SU-DHL-6 (cell line): ENCODE measurements around the gene CLUH.

Experiments
- H2AFZ ChIP-seq: fragments of 200-600 bp; sonication (generic); 2 replicates; pipeline ENCODE4 v1.6.1; 2014; ENCODE audit warnings: low read depth, mild to moderate bottlenecking, moderate library complexity, mixed read lengths, antibody characterized with exemption, low read length; ENCODE audit not compliant: severe bottlenecking
- H3F3A ChIP-seq: fragments of 200-600 bp; shearing (Covaris generic); 2 replicates; pipeline ENCODE4 v1.6.0; 2016; ENCODE audit warnings: antibody characterized with exemption, mild to moderate bottlenecking; ENCODE audit not compliant: insufficient read depth
- H3K27ac ChIP-seq: fragments of 200-600 bp; sonication (generic); 2 replicates; pipeline ENCODE4 v1.5.1; 2016; ENCODE audit warnings: low read depth, mild to moderate bottlenecking, low read length, moderate library complexity, mixed read lengths
- H3K27me3 ChIP-seq: fragments of 200-600 bp; sonication (generic), shearing (Covaris generic); 2 replicates; pipeline ENCODE4 v1.6.0; 2014; ENCODE audit warnings: mild to moderate bottlenecking, low read length
- H3K36me3 ChIP-seq: fragments of 200-600 bp; sonication (generic); 2 replicates; pipeline ENCODE4 v1.6.1; 2014; ENCODE audit warnings: mild to moderate bottlenecking, low read length, mixed read lengths
- H3K4me2 ChIP-seq: fragments of 300-600, 200-600 bp; shearing (Covaris generic), sonication (generic); 2 replicates; pipeline ENCODE4 v1.6.0; 2014; ENCODE audit warnings: low read length, low read depth, mild to moderate bottlenecking; ENCODE audit not compliant: poor library complexity, severe bottlenecking
- H3K4me3 ChIP-seq: fragments of 200-600 bp; sonication (generic); 2 replicates; pipeline ENCODE4 v1.5.1; 2014; ENCODE audit warnings: antibody characterized with exemption, low read length, mild to moderate bottlenecking, mixed read lengths; ENCODE audit not compliant: insufficient read depth, poor library complexity, severe bottlenecking
- H3K79me2 ChIP-seq: fragments of 200-600 bp; sonication (generic); 2 replicates; pipeline ENCODE4 v1.6.1; 2014; ENCODE audit warnings: mild to moderate bottlenecking, low read length, moderate library complexity; ENCODE audit not compliant: insufficient read depth
- H3K9ac ChIP-seq: fragments of 200-600 bp; sonication (generic); 2 replicates; pipeline ENCODE4 v1.7.0; 2014; ENCODE audit warnings: mild to moderate bottlenecking, low read length
- H3K9me2 ChIP-seq: fragments of 200-600 bp; sonication (generic); replicated peaks from 2 replicates; pipeline ENCODE4 v1.6.1; 2014; ENCODE audit warnings: low read length; ENCODE audit not compliant: insufficient read depth
- H3K9me3 ChIP-seq: fragments of 200-600 bp; sonication (generic); 2 replicates; pipeline ENCODE4 v1.6.1; 2014; ENCODE audit warnings: low read length, mixed read lengths; ENCODE audit not compliant: insufficient read depth
- H4K20me1 ChIP-seq: fragments of 200-600 bp; sonication (generic); 2 replicates; pipeline ENCODE4 v1.6.1; 2014; ENCODE audit warnings: low read depth, mild to moderate bottlenecking, antibody characterized with exemption, low read length, moderate library complexity, mixed read lengths
- CTCF ChIP-seq: fragments of 200-600 bp; sonication (generic); IDR thresholded peaks from one replicate; pipeline ENCODE4 v1.5.1; 2017; ENCODE audit warnings: antibody characterized with exemption, mild to moderate bottlenecking, low read length, moderate library complexity; ENCODE audit not compliant: insufficient read depth, poor library complexity, severe bottlenecking
- EZH2phosphoT487 ChIP-seq: fragments of 200-600 bp; sonication (generic), shearing (Covaris generic); conservative IDR thresholded peaks from 2 replicates; pipeline ENCODE4 v1.6.1; 2018; ENCODE audit warnings: mild to moderate bottlenecking, antibody characterized with exemption, low read length, moderate library complexity, mixed read lengths

The CLUH gene

GRCh38 chr17:2723505-2723996 lies 12.0 kb upstream of the CLUH start:
- H3K9ac ChIP-seq = no peak overlapping the region
- H3K9me3 ChIP-seq = no peaks in the 10 kb centered on the region
- no peak overlapping the region for H3K4me2 ChIP-seq
- no peaks in the 10 kb centered on the region for H3K27me3 ChIP-seq
- no peaks in the 10 kb centered on the region for H3K79me2 ChIP-seq
- no peaks in the 10 kb centered on the region for H3K9me2 ChIP-seq
- no peak overlapping the region for H3K27ac ChIP-seq
- no peaks in the 10 kb centered on the region for H3K36me3 ChIP-seq
- H3F3A ChIP-seq = no peaks in the 10 kb centered on the region
- H3K4me3 ChIP-seq = no peak overlapping the region
- TF ChIP-seq EZH2phosphoT487 (no peak), CTCF (no peak)
- no peaks in the 10 kb centered on the region for H4K20me1 ChIP-seq
- H2AFZ ChIP-seq = no peak overlapping the region

- Histone ChIP-seq H3F3A (no peaks in the 10 kb centered on the region), H3K27ac (no peak overlapping the region), H3K79me2 (no peaks in the 10 kb centered on the region), H3K9me3 (no peaks in the 10 kb centered on the region), H3K4me2 (no peak overlapping the region), H3K36me3 (no peaks in the 10 kb centered on the region), H2AFZ (no peak overlapping the region), H3K27me3 (no peaks in the 10 kb centered on the region), H3K4me3 (no peak overlapping the region), H4K20me1 (no peaks in the 10 kb centered on the region), H3K9me2 (no peaks in the 10 kb centered on the region), H3K9ac (no peak overlapping the region)
- no peak for TF ChIP-seq CTCF
- no peak for TF ChIP-seq EZH2phosphoT487
These were observed 11.0 kb upstream of the CLUH start for GRCh38 chr17:2722611-2723010.

GRCh38 chr17:2721603-2722002 lies 10.0 kb upstream of the CLUH start:
- Histone ChIP-seq H3K36me3 (no peaks in the 10 kb centered on the region), H3K9me3 (no peaks in the 10 kb centered on the region), H2AFZ (no peak overlapping the region), H3K4me3 (no peak overlapping the region), H3K9me2 (no peaks in the 10 kb centered on the region), H4K20me1 (no peaks in the 10 kb centered on the region), H3K27ac (no peak overlapping the region), H3K27me3 (no peaks in the 10 kb centered on the region), H3K9ac (no peak overlapping the region), H3K4me2 (no peak overlapping the region), H3F3A (no peaks in the 10 kb centered on the region), H3K79me2 (no peaks in the 10 kb centered on the region)
- no peak for TF ChIP-seq CTCF
- no peak for TF ChIP-seq EZH2phosphoT487

- H3F3A ChIP-seq = no peaks in the 10 kb centered on the region
- H3K9me3 ChIP-seq = no peaks in the 10 kb centered on the region
- H4K20me1 ChIP-seq = no peaks in the 10 kb centered on the region
- H3K36me3 ChIP-seq = no peaks in the 10 kb centered on the region
- no peaks in the 10 kb centered on the region for H3K27me3 ChIP-seq
- no peak overlapping the region for H3K4me3 ChIP-seq
- H3K9ac ChIP-seq = no peak overlapping the region
- H3K4me2 ChIP-seq = no peak overlapping the region
- no peak overlapping the region for H3K27ac ChIP-seq
- H2AFZ ChIP-seq = no peak overlapping the region
- TF ChIP-seq CTCF (no peak), EZH2phosphoT487 (no peak)
- no peaks in the 10 kb centered on the region for H3K79me2 ChIP-seq
- no peaks in the 10 kb centered on the region for H3K9me2 ChIP-seq
These were observed 8.3 kb upstream of the CLUH start for GRCh38 chr17:2719861-2720260.
